Measurements from ENCODE around the gene GHRH.

GHRH gene

DNA sequence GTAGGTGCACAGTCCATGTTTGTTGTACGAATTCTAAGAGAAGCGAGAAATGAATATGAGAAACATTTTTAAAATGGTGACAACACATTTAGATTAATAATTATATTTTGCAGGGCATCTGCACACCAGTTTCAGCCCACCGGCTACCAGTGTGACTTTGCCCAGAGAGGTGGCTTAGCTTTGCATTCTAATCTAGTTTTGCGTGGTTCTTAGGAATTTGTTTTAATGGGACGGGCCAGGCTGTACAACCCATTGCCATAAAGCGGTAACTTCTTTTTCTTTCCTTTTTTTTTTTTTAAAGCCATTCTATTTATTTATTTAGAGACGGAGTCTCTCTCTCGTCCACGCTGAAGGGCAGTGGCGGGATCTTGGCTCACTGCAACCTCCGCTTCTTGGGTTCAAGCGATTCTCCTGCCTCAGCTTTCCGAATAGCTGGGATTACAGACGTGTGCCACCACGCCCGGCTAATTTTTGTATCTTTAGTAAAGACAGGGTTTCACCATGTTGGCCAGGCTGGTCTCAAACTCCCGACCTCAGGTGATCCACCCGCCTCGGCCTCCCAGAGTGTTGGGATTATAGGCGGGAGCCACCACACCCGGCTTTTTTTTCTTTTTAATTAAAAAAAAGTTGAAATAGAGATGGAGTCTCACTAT is 28.7 kb upstream of the GHRH start:
- no peak for DNase-seq (ENCODE audit: low read depth in 2 of 2)

DNA sequence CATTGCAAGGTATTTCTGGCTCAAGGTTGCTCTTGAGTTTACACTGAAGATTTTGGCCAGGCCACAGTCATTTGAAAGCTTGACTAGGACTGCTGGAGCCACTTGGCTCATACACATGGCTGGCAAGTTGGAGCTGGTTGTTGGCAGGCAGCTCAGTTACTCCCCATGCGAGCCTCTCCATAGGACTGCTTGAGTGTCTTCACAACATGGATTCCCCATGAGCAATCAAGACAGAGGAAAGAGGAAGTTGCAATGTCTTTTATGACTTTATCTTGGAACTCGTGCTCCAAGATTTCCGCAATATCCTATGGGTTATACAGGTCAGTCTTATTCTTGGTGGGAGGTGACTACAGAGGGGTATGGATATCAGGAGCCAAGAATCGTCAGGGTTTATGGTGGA is 26.5 kb upstream of the GHRH start:
- DNase-seq (ENCODE audit: low read depth in 2 of 2) = no peak

DNA sequence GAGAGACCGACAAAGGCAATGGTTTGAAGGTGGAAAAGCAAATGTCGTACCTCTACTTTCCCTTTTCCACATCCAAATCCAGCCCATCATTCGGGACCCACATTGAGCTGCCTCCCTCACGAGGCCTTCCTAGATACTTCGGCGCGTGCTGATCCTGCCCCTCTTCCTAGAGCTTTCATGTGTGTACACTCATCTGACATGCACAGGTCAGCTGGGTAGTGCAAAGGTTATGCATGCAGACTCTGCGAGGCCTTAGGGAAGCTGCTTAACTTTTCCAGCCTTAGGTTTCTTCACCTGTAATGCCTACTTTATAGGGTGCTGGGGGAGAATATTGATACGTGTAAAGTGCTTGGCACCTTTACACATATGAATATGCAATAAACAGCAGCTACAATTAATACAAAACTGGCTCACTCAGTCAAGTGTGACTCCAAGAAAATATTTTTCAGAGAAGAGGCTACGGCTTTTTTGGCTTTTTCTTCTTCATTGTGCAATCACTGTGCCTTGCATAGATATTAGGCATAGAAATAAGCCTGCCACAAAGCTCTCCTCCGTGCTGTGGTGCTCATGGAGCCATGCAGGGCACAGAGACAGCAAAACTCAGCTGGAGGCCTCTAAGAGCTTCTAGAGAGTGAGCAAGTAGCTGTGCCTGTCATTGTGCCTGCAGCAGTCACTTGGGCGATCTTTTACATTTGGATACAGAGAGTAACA is 24.2 kb upstream of the GHRH start:
- DNase-seq (ENCODE audit: low read depth in 2 of 2) = no peak

DNA sequence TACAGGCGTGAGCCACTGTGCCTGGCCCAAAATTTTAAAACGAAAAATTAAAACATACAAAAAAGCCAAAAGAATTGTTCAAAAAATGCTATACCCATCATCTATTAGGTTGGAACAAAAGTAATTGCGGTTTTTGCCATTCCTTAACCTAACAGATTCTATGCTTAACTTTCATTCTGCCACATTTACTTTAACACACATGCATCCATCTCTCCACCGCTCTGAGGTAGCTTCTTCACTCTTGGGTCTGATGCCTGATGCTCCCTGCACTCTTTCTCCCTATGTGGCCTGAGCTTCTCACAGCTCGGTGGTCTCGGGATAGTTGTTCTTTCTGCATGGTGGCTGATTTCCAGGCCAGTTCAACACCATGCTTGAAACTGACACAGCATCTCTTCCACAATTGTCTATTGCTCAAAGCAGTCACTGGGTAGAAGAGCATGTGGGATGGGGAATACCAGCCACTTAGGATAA is 23.1 kb upstream of the GHRH start:
- DNase-seq (ENCODE audit: low read depth in 2 of 2) = no peak

DNA sequence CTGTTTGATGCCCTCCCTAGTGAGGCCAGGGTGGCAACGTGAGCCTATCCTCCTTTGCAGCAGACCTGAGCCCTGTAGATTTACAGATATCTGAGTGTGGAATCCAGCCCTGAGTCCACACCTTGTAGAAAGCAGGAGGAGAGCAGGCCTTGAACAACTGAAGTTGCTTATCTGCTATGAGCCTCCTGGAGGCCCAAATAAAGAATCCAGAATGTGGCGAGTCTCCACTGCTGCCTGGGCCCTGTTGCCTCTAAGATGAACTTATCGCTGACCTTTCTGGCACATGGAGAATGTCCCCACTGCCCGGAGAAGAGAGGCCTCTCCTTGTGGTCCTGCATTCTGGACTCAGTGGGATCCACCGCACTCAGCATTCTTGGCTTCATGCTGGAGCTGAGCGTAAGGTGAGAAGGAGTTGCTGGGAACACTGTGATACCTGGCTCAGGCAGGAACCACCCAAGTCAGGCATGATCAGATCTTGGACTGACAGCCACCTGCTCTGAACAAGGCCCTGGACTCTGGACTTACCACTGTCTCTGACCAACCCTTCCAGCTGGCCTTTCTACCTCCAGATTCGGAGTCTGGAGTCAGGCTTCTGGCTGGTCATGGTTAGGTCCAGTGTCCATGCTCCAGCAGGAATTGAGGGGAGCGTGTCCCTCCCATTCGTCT is 22.0 kb upstream of the GHRH start:
- no peak for DNase-seq (ENCODE audit: low read depth in 2 of 2)

DNA sequence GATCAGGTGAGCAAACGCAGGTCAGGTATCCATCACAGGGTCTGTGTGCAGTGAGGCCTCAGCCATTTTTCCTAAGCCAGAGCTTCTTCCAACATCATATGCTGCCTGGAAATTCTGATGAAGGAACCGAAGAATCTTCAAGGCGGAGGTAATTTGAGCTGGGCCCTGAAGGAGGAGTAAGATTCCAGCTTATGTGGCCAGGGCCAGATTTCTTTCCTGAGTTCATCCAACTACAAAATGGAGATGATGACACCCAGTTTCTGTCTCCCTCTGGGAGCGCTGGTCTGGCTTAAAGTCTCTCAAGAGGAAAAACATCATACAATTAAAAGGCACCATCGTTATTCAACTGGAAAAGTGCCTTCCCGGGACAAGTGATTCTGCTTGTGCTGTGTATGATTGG is 20.9 kb upstream of the GHRH start:
- DNase-seq (ENCODE audit: low read depth in 2 of 2) = no peak

DNA sequence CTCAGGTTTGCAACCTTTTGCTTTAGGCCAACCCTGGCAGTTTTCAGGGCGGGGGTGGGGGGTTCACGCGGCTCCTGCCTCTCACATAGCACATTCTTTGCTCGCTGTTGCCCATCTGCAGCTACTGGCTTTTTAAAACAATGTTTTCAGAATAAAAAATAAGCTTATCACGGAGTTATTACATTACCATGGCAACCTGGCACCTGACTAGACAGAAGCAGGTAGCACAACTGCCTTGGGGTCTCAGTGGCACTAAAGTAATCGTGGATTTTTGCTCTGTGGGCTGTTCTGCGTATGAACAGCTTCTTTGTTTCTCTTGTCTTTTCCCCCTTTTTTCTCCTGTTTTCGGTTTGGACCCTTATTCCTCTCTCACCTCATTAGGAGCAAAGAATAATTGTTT is 18.8 kb upstream of the GHRH start:
- DNase-seq (ENCODE audit: low read depth in 2 of 2) = no peak

DNA sequence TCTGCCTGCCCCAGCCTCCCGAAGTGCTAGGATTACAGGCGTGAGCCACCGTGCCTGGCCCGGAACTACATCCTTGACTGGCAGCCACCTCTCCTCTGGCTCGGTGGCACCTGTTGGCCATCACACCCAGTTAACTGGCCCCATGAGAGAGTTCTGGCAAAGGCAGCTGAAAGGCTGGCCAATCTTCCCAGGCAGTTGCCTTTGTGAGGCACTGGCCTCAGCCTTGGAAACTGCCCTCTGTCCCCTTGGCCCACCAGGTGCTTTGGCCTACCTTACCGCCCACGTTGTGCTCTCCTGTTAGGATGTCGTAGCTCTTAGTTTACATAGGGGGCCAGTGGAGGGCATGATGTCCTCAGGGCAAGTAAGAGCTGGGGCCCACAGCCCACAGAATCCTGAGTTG is 18.2 kb upstream of the GHRH start:
- DNase-seq (ENCODE audit: low read depth in 2 of 2) = no peak

DNA sequence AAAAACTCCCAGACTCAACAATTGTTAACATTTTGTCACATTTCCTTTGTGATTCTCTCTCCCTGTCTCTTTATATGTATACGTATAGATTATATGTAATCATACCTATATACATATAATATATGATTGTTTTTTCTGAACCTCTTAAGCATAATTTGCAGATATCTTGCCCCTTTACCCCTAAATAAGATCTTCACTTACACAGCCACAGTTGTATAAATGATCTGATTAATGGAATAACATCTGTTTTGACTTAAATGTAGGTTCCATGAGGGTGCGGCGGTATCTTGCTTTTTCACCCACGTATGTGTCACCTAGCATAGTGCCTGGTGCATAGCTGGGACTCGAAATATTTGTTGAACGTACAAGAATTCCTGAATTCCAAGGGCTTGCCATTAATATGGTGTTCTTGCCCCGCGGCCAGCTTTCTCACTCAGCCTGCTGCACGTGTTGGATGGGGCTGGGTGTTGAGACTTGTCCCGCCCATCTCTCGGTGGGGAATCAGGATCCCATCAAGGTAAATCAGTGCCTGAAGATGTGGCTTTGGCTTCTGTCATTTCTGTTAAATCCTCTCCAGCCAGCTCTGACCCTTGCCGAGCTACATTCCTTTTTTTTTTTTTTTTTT is 17.5 kb upstream of the GHRH start:
- DNase-seq (ENCODE audit: low read depth in 2 of 2) = no peak

DNA sequence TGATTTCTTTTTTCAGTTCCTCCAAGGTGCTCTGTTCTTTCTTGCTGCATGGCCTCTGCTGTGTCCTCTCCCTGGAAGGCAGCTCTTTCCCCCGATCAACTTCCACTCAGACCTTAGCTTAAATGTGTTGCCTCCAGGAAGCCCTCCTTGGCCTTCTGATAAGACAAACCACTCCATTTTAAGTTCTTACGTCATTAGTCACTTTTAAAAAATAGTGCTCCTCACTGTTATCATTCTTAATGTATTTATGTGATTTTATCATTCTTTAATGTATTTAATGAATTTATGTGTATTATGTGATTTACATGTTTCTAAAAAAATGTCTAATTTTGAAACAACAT is 15.6 kb upstream of the GHRH start:
- DNase-seq (ENCODE audit: low read depth in 2 of 2) = no peak

DNA sequence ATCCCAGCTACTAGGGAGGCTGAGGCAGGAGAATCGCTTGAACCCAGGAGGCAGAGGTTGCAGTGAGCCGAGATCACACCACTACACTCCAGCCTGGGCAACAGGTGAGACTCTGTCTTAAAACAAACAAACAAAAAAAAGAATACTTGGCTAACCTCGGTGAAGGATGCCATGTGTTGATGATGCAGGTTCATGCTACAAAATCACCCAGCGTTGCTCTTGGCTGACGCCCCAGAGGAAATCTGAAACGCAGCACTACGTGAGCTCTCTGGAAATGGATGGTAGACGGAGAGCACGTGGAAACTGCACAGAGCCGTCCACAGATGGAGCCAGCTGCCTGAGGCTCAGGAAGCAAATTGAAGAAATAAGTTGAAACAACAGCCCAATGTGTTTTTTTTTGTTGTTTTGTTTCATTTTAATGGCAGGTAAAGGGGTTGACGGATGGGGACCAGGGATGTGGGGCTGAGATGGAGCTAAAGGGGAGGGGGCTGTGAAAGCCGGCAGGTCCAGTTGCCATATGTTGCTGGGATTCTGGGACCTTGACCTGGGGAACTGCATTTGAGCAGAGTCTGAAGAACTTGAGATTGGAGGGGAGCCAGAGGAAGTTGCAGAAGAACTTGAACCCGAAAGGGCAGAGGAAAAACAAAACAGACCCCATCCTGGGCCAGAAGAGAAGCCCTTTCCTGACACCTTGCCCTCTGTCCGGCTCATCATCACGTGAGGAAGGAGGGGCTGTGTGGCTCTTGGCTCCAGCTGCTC is 15.1 kb upstream of the GHRH start:
- DNase-seq (ENCODE audit: low read depth in 2 of 2) = no peak

DNA sequence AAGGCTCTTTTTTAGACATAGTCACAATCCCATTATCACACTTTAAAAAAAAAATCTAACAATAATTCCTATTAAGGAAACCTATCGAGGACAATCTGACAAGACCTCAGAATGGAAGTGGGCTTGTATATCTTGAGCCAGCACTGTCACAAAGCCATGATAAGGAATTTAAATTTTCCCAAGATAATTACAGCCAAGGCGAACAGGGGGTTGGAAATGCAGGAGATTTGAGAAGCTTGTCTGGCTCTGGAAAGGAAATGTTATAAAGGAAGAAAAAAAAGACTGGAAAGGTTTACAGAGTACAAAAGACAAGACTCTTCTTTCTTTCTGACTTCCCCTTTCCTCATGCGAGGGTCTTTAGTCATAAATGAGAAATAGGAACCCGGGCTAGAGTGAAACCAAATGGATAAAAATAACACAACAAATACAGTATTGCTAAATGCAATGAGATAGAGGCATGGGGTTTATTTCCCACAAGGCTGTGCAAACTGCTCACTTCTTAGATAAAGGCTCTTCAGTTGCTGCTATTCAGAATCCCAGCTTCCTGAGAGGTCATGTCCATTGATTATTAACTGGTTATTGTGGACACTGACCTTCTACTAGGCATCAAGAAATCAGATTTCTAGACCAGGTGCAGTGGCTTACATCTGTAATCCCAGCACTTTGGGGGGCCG is 13.4 kb upstream of the GHRH start:
- no peak for DNase-seq (ENCODE audit: low read depth in 2 of 2)

DNA sequence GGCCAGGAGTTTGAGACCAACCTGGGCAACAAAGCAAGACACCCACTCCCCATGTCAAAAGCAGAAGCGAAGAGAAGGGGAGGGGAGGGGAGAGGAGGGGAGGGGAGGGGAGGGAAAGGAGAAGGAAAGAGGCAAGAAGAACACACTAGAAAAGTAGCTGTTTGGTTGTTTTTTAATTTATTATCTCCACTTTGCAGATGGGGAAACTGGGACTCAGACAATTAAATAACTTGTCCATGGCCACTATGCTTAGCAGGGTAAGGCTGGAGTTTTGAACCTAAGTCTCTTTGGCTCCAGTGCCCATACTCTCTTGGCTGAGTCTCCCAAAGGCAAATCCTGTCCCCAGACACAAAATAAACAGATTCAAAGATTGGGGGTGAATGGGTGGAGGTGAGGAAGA is 12.4 kb upstream of the GHRH start:
- no peak for DNase-seq (ENCODE audit: low read depth in 2 of 2)

DNA sequence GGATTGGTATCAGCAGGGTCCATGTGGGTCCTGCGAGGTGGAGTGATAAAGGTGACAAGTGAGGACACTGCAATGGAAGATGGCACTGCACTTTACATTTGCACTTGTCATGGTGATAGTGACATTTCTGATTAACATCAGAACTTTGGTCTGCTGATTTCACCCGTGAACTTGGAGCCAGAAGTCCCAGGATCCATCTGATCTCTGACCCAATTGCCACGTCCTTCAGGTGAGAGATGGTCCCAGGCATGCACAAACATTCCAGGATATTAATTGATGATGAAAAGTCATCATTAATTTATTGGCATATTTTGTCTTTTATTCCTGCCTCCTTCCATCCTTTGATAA is 9.8 kb upstream of the GHRH start:
- DNase-seq (ENCODE audit: low read depth in 2 of 2) = no peak

DNA sequence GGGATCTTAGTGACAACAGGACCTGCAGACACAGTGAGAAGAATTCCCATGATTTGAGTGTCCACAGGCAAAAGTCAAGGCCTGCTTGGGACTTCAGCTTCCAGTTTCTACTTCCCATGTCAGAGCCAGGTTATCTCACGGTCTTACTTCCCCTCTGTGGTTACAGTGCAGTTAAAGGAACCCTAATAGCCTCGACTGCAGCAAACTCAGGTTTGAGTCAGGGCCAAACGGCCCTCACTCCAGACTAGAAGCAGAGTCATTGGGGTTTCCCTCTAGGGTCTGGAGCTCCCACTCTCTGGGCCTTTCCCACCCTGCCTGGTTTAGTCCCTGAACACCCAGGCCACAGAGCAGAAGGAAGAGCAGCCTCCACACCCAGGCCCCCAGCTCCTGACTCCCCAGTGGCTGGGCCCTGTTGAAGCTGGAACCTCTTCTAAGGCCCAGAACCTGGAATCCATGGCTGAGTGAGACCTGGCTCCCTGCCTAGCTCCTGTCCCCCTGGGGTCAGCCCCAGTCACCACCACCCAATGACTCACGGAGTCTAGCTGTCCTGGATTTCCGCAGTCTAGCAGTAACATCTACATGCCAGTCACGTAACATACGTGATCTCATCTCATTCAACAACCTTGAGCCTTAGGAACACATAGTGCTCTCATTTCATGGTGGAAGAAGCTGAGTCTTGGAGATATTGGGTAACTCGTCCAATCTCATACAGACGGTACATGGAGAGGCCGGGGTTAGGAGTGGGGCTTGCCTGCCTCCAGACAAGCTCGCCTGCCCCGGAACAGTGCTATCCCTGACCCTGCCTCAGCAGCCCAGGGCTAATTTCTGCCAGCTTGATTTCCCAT is 9.2 kb upstream of the GHRH start:
- DNase-seq (ENCODE audit: low read depth in 2 of 2) = no peak

DNA sequence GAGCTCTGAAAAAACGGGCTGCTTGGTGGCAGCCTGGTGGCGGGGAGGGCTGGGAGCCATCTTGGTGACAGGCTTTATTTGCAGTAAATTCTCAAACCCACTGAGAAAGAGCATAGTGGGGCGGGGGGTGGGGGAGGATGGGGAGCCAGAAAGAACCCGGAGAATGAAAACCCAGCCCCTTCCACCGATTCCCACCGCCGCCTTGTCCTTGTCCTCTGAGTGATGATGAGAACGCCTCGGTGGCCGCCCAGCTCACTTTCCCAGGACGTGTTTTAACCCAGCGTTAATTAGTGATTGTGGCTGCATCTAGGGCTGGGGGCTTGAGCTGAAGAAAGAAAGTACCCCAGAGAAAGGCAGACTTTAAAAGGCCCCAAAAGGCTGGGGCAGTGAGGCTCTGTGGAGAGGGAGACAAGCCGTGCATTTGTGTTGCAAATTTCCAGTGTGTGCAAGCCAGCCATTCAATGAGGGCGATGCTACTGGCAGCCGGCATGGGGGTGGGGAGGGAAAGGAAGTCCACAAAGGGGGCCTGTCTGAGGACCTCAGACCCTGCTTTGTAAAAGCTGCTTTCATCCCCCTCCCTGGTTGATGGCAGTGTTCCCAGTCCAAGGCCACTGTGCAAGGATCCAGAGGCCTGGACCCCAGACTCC is 6.2 kb upstream of the GHRH start:
- DNase-seq (ENCODE audit: low read depth in 2 of 2) = no peak

DNA sequence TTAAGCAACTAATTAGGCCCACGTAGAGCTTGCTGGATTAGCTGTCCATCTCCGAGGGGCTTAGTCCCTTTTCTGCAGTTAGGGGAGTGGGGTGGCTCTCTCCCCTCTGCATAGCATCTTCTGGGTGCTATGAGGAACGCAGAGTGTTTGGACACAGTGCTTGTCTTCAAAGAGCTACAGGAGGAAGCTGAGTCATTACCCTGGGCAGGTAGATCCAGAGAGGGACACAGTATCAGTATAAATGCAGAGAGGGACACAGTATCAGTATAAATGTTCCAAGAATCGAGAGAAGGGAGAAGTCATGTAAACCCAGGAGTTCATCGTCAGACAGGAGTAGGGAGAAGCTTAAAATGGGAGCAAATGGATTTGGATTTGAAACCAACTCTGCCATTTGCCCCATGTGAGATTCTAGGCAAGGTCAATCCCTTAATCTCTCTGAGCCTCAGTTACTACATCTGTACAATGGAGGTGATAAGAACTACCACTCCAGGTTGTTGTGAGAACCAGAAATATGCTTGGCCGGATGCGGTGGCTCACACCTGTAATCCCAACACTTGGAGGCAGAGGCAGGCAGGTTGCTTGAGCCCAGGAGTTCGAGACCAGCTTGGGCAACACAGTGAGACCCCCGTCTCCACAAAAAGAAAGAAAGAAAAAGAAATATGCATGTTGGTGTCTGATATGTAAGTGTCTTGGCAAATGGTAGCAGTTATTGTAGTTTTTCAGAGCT is 5.5 kb upstream of the GHRH start:
- no peak for DNase-seq (ENCODE audit: low read depth in 2 of 2)

DNA sequence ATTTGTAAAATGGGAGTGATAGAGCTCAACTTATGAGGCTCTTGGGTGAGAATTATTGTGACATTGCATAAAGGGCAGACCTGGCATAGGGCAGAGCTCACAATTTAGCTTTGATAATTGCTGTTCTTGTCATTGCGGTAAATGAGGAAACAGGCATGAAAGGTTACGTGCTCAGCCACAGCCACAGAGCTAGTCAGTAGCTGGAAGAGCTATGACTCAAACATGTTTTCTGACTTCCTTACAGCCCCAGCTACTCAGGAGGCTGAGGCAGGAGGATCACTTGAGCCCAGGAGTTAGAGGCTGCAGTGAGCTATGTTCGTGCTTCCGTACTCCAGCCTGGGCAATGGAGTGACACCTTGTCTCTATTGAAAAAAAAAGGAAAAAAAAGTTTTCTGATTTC is 3.5 kb upstream of the GHRH start:
- DNase-seq (ENCODE audit: low read depth in 2 of 2) = no peak

DNA sequence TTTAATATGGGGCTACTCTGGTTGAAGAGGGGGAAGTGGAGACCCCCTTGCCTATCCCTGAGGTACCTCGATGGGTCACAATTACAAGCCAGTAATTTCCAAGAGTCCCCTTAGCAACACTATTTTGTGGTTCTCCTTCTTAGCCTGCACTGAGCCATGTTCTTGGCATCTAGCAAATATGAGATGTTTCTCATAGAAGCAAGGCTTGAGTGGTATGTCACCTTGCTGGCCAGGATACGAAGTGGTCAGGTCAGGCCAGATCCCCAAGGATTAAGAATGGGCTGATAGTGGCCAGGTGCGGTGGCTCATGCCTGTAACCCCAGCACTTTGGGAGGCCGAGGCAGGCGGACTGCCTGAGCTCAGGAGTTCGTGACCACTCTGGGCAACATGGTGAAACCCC is 2.1 kb upstream of the GHRH start:
- DNase-seq (ENCODE audit: low read depth in 2 of 2) = no peak

DNA sequence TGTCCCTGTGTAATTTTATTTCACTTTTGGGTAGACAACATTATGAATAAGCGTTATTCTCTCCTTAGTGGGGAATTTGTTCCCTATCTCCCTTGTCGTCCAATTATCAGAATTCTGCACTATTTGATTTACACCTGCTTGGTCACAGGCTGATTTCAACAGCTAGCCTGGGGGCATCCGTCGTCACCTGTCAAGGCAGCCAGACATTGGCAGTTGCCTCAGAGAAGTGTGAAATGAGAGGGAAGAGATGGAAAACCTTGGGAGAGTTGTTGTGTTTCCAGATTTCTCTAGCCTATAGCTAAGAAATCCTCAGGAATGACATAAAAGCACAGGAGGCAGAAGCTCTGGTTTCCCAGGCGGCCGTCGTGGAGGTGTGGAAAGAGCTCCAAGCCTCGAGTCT is 891 bp upstream of the GHRH start:
- DNase-seq (ENCODE audit: low read depth in 2 of 2) = no peak

All from stimulated activated CD8-positive, alpha-beta memory T cell treated with anti-CD3 and anti-CD28 coated beads, Interleukin-7, amount 100 ng/mL, for 4 hours (primary cell).